Panc1 (cell line): ENCODE results near the gene ADAM12.

Experiments
- CTCF ChIP-seq: fragments of 450-650 bp; IDR thresholded peaks from 2 replicates; pipeline ENCODE4 v1.5.1; 2017; ENCODE audit warnings: mild to moderate bottlenecking
- POLR2AphosphoS5 ChIP-seq: IDR thresholded peaks from 2 replicates; pipeline ENCODE4 v1.6.1; 2012; ENCODE audit warnings: mild to moderate bottlenecking, low read depth, low read length, moderate library complexity
- SIN3A ChIP-seq: IDR thresholded peaks from 2 replicates; pipeline ENCODE4 v1.6.1; 2012; ENCODE audit warnings: low read depth, mild to moderate bottlenecking, low read length, moderate library complexity, borderline replicate concordance; ENCODE audit not compliant: insufficient read depth
- TF ChIP-seq, protein P1 (sequence below), 2 experiments: IDR thresholded peaks; 2 replicates each; pipeline ENCODE4 v1.6.1; 2011 to 2012; ENCODE audit warnings: low read depth in 2 of 2, control low read depth in 1 of 2, low read length in 1 of 2, mild to moderate bottlenecking in 1 of 2, moderate library complexity in 1 of 2; ENCODE audit not compliant: insufficient read depth in 1 of 2

DNA sequence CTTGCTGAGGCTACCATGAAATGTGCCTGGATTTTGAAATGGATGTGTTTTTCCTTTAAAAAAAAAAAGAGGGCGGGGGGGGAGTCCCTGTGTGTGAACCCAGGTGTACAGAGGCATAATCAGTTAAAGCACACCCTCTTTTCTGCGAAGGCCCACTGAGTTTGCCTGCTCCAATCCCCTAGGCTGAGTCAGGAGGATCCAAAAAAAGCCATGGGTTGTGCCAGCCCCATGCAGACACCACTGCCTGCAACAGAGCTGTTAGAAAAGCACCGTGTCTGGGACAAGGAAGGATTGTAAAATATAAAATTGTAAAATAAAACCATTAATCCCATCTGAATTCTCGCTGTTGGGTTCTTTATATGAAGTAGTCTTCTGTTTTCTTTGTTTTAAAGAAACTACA lies 217.9 kb downstream of the ADAM12 start:
- TF ChIP-seq POLR2AphosphoS5 = no peak
- no peak for TF ChIP-seq CTCF
- TF ChIP-seq, protein P1, sequence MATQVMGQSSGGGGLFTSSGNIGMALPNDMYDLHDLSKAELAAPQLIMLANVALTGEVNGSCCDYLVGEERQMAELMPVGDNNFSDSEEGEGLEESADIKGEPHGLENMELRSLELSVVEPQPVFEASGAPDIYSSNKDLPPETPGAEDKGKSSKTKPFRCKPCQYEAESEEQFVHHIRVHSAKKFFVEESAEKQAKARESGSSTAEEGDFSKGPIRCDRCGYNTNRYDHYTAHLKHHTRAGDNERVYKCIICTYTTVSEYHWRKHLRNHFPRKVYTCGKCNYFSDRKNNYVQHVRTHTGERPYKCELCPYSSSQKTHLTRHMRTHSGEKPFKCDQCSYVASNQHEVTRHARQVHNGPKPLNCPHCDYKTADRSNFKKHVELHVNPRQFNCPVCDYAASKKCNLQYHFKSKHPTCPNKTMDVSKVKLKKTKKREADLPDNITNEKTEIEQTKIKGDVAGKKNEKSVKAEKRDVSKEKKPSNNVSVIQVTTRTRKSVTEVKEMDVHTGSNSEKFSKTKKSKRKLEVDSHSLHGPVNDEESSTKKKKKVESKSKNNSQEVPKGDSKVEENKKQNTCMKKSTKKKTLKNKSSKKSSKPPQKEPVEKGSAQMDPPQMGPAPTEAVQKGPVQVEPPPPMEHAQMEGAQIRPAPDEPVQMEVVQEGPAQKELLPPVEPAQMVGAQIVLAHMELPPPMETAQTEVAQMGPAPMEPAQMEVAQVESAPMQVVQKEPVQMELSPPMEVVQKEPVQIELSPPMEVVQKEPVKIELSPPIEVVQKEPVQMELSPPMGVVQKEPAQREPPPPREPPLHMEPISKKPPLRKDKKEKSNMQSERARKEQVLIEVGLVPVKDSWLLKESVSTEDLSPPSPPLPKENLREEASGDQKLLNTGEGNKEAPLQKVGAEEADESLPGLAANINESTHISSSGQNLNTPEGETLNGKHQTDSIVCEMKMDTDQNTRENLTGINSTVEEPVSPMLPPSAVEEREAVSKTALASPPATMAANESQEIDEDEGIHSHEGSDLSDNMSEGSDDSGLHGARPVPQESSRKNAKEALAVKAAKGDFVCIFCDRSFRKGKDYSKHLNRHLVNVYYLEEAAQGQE (IDR thresholded peaks at IDR 0.05; ENCODE audit: insufficient read depth in 1 of 2, low read depth in 2 of 2, low read length in 1 of 2) = no peak
- TF ChIP-seq SIN3A = no peak
